Measurements from ENCODE around the gene SOCS1.

DNA sequence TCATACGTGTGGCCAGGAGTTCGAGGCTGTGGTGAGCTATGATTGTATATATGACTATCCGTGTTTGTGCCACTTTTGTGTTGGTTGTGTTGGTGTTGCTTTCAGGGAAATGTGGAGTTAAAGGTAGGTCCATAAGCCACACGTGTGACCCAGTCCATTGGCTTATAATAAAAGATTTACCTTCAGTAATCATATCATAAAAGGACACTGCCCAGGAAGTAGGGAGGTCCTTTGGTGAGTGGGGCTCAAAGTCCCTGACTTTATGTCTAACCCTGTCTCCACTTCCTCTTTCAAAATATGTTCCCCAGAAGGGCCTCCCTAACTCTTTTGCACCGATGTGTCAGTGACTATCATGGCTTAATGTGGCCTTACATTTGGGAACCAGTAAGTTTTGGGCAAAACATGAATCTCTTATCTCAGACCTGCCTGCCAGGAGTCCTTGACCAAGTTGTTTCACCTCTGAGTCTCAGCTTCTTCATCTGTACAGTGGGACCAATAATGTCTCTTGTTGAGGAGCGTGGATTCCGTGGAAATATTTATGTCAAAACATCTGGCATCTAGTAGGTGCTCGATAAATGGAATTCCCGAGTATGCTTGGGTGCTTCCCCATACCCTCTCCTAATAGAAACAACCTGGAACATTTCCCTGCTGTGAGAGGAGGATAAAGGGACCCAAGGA, 8.3 kb upstream of the SOCS1 start:
- TF ChIP-seq RAD21 (conservative IDR thresholded peaks at IDR 0.05 in 1 of 2, IDR thresholded peaks at IDR 0.05 in 1 of 2) = no peak
- no peak for TF ChIP-seq POLR2AphosphoS2 (conservative IDR thresholded peaks at IDR 0.05; ENCODE audit: low read length)
- no peak for TF ChIP-seq FOXS1 (CRISPR knock-in tag; IDR thresholded peaks at IDR 0.05)
- TF ChIP-seq, protein P1, sequence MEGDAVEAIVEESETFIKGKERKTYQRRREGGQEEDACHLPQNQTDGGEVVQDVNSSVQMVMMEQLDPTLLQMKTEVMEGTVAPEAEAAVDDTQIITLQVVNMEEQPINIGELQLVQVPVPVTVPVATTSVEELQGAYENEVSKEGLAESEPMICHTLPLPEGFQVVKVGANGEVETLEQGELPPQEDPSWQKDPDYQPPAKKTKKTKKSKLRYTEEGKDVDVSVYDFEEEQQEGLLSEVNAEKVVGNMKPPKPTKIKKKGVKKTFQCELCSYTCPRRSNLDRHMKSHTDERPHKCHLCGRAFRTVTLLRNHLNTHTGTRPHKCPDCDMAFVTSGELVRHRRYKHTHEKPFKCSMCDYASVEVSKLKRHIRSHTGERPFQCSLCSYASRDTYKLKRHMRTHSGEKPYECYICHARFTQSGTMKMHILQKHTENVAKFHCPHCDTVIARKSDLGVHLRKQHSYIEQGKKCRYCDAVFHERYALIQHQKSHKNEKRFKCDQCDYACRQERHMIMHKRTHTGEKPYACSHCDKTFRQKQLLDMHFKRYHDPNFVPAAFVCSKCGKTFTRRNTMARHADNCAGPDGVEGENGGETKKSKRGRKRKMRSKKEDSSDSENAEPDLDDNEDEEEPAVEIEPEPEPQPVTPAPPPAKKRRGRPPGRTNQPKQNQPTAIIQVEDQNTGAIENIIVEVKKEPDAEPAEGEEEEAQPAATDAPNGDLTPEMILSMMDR (IDR thresholded peaks at IDR 0.05) = no peak
- TF ChIP-seq, protein P2, sequence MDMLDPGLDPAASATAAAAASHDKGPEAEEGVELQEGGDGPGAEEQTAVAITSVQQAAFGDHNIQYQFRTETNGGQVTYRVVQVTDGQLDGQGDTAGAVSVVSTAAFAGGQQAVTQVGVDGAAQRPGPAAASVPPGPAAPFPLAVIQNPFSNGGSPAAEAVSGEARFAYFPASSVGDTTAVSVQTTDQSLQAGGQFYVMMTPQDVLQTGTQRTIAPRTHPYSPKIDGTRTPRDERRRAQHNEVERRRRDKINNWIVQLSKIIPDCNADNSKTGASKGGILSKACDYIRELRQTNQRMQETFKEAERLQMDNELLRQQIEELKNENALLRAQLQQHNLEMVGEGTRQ (IDR thresholded peaks at IDR 0.05) = no peak
- no peak for TF ChIP-seq POLR2A (IDR thresholded peaks at IDR 0.05; ENCODE audit: low read length)
